ENCODE results near the gene PASK.

DNA sequence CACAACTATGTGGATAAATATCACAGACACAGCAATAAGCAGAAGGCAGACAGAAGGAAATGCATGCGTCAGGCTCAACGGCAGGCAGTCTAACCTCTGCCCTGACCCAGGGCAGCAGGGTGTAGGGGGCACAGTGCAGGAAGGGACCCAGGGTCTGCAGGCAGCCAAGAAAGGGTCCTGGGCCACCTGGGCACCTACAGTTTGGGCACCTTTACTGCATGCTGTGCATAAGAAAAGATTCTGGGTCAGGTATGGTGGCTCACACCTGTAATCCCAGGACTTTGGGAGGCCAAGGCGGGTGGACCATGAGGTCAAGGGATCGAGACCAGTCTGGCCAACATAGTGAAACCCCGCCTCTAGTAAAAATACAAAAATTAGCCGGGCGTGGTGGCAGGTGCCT, 17.7 kb downstream of the PASK start:
- TF ChIP-seq, protein P1, sequence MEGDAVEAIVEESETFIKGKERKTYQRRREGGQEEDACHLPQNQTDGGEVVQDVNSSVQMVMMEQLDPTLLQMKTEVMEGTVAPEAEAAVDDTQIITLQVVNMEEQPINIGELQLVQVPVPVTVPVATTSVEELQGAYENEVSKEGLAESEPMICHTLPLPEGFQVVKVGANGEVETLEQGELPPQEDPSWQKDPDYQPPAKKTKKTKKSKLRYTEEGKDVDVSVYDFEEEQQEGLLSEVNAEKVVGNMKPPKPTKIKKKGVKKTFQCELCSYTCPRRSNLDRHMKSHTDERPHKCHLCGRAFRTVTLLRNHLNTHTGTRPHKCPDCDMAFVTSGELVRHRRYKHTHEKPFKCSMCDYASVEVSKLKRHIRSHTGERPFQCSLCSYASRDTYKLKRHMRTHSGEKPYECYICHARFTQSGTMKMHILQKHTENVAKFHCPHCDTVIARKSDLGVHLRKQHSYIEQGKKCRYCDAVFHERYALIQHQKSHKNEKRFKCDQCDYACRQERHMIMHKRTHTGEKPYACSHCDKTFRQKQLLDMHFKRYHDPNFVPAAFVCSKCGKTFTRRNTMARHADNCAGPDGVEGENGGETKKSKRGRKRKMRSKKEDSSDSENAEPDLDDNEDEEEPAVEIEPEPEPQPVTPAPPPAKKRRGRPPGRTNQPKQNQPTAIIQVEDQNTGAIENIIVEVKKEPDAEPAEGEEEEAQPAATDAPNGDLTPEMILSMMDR (conservative IDR thresholded peaks at IDR 0.05 in 1 of 2, IDR thresholded peaks at IDR 0.05 in 1 of 2; ENCODE audit: low read depth in 1 of 2, low read length in 2 of 2): no peak
- no peak for TF ChIP-seq EZH2 (IDR thresholded peaks at IDR 0.05; ENCODE audit: low read length, missing control alignments)
